Uterus (tissue), 2 donors: ENCODE measurements around the gene DHFR.

Experiments used
- CTCF ChIP-seq, 4 experiments: fragments of 200-600 bp in 2 of 4; fragments of 450-650 bp in 2 of 4; sonication (generic) in 2 of 4; IDR thresholded peaks; one replicate each; pipeline ENCODE4 v1.5.1; 2016 to 2019; ENCODE audit warnings: antibody characterized with exemption in 4 of 4, mild to moderate bottlenecking in 2 of 4, moderate library complexity in 1 of 4
- POLR2A ChIP-seq, 2 donors: fragments of 450-650 bp; IDR thresholded peaks; one replicate each; pipeline ENCODE4 v1.6.1; 2016; ENCODE audit warnings: antibody characterized with exemption in 2 of 2, mild to moderate bottlenecking in 1 of 2, moderate library complexity in 1 of 2

GRCh38 chr5:80579050-80579449 lies 75.7 kb downstream of the DHFR start:
- no peak for TF ChIP-seq CTCF (IDR thresholded peaks at IDR 0.05)
- no peak for TF ChIP-seq POLR2A (IDR thresholded peaks at IDR 0.05)
